Measurements from ENCODE around the gene SARS1. TPM values are rescaled to one million over a fixed set of nuclear protein-coding genes. Genes with fewer than 3 reads are reported as not detected.

SARS1 gene
- total and polyA plus RNA-seq, 2 of the 8 experiments (the other 6 are each of a cell fraction or from before 2014, with no cell fraction given), result 83.1 to 146 TPM

GRCh38 chr1:109258481-109259466 is 45.1 kb downstream of the SARS1 start:
- no peak overlapping the region for H4K5ac ChIP-seq (ENCODE audit: insufficient read length, low read depth, low read length)
- H3K9ac ChIP-seq (replicated peaks in 1 of 4; ENCODE audit: extremely low read depth in 1 of 4, low read depth in 3 of 4, low read length in 3 of 4), result no peak overlapping the region; a peak in 1 of 7 replicates
- peaks cover 0 to 20% of the 10 kb centered on the region in 2 experiments; a peak in 1 of 4 replicates for H3K79me2 ChIP-seq (ENCODE audit: control insufficient read depth in 1 of 2, insufficient read depth in 2 of 2, low read length in 2 of 2)
- no peak overlapping the region for H2AK5ac ChIP-seq (ENCODE audit: low read depth, low read length)
- POLR2A ChIA-PET (ENCODE audit: partially characterized antibody), result interaction anchor here (0.7 to 1.5 kb wide), 3 partner anchors 8 to 12 kb away, joined by 3 to 7 read pairs (median 3); no protein-coding TSS in a partner anchor
- H3K18ac ChIP-seq (ENCODE audit: extremely low read depth, low read length), result peak overlapping the region; percentile 19; the same call in 1 of the 2 replicates
- peak overlapping the region; percentile 72; the same call in 1 of the 2 replicates for H2BK20ac ChIP-seq (ENCODE audit: low read length)
- H2AFZ ChIP-seq (ENCODE audit: low read length), result no peak overlapping the region
- WGBS, 2 experiments (ENCODE audit: extremely low coverage in 1 of 2, insufficient coverage in 1 of 2, insufficient read length in 1 of 2, insufficient replicate concordance in 2 of 2, low coverage in 1 of 2, low lambda C conversion rate in 2 of 2, missing lambda C conversion rate in 1 of 2), result 95% methylated on average over 62 of the region's 69 CpGs; no CpG with 5 or more reads in 1 of the 2 experiments
- no peak overlapping the region for H3K23ac ChIP-seq (ENCODE audit: insufficient read length)
- no peak overlapping the region for H3K56ac ChIP-seq (replicated peaks; ENCODE audit: insufficient read length, low read depth, low read length)
- no peaks in the 10 kb centered on the region for H3K9me3 ChIP-seq (ENCODE audit: insufficient read depth in 2 of 2, low read depth in 1 of 2, low read length in 1 of 2)
- H2BK5ac ChIP-seq (ENCODE audit: low read depth, low read length), result peak overlapping the region; percentile 81
- H4K91ac ChIP-seq (replicated peaks; ENCODE audit: insufficient read length, low read length), result peak overlapping the region; percentile 41
- no peaks in the 10 kb centered on the region; the same call in 1 of the 2 replicates for H3K23me2 ChIP-seq (ENCODE audit: low read depth, low read length)
- H3K79me1 ChIP-seq (ENCODE audit: low read depth, low read length), result peaks cover 9% of the 10 kb centered on the region; the same call in 1 of the 2 replicates
- CTCF ChIA-PET (ENCODE audit: partially characterized antibody), result interaction anchor here (0.7 to 8.5 kb wide), 14 partner anchors 8 to 220 kb away, joined by 3 to 95 read pairs (median 5); partner anchors contain the start of genes CELSR2, PSRC1 and SORT1
- no peaks in the 10 kb centered on the region for H4K20me1 ChIP-seq (replicated peaks in 1 of 2; ENCODE audit: control insufficient read depth in 1 of 2, insufficient read depth in 2 of 2, low read length in 2 of 2)
- peak overlapping the region; percentile 92 for H2BK12ac ChIP-seq (ENCODE audit: low read depth, low read length)
- H3K4ac ChIP-seq (replicated peaks; ENCODE audit: insufficient read length, low read depth, low read length), result no peak overlapping the region
- DNase-seq (ENCODE audit: low read depth in 1 of 2, low spot score in 2 of 2), result no peak
- no peak for FAIRE-seq
- no peak overlapping the region for H3K4me3 ChIP-seq (ENCODE audit: extremely low read depth in 1 of 4, insufficient read depth in 2 of 4, low read depth in 3 of 4, low read length in 4 of 4)
- H4K8ac ChIP-seq (ENCODE audit: extremely low read depth, insufficient read depth, low read length), result no peak overlapping the region
- no peak overlapping the region for H2BK120ac ChIP-seq (replicated peaks; ENCODE audit: low read depth, low read length)
- H3K27ac ChIP-seq (ENCODE audit: low read depth, low read length), result no peak overlapping the region
- H2BK15ac ChIP-seq (ENCODE audit: low read length), result 0 out of 2 replicates have a peak overlapping the region, but pooled peaks have one; percentile 8
- no peak overlapping the region for H3K14ac ChIP-seq (ENCODE audit: insufficient read length)
- H3K4me1 ChIP-seq (replicated peaks in 1 of 4; ENCODE audit: control insufficient read depth in 3 of 4, insufficient read depth in 4 of 4, low read length in 3 of 4), result peaks cover 5 to 32% (median 22%) of the 10 kb centered on the region in 4 experiments
- H3K27me3 ChIP-seq (replicated peaks in 1 of 4; ENCODE audit: control insufficient read depth in 3 of 4, extremely low read depth in 1 of 4, insufficient read depth in 3 of 4, low read length in 3 of 4), result no peaks in the 10 kb centered on the region
- H3K36me3 ChIP-seq (ENCODE audit: control insufficient read depth in 2 of 4, insufficient read depth in 4 of 4, low read length in 3 of 4), result peaks cover 0 to 7% (median 1%) of the 10 kb centered on the region in 4 experiments; a peak in 3 of 8 replicates
- no peak overlapping the region for H3K4me2 ChIP-seq (ENCODE audit: insufficient read depth in 1 of 2, low read depth in 2 of 2, low read length in 2 of 2)
- no peak for TF ChIP-seq KDM1A (IDR thresholded peaks at IDR 0.05; ENCODE audit: borderline replicate concordance, low read length)
- no peak for TF ChIP-seq ASH2L (IDR thresholded peaks at IDR 0.05; ENCODE audit: low read length)
- TF ChIP-seq KDM4A (IDR thresholded peaks at IDR 0.05; ENCODE audit: low read depth, low read length, severe bottlenecking), result no peak
- no peak for TF ChIP-seq E2F6 (IDR thresholded peaks at IDR 0.05)
- TF ChIP-seq TEAD4 (IDR thresholded peaks at IDR 0.05; ENCODE audit: low read depth, low read length), result no peak
- TF ChIP-seq BRCA1 (IDR thresholded peaks at IDR 0.05; ENCODE audit: low read depth, low read length), result no peak
- no peak for TF ChIP-seq YY1 (IDR thresholded peaks at IDR 0.05; ENCODE audit: low read depth, low read length)
- TF ChIP-seq CEBPB (IDR thresholded peaks at IDR 0.05; ENCODE audit: low read depth, low read length), result no peak
- no peak for TF ChIP-seq SAP30 (IDR thresholded peaks at IDR 0.05; ENCODE audit: insufficient read depth, insufficient replicate concordance, low read length)
- TF ChIP-seq CHD2 (IDR thresholded peaks at IDR 0.05; ENCODE audit: low read length), result no peak
